H1 (cell line): ENCODE results near the gene SH3BP5. TPM values are rescaled to one million over a fixed set of nuclear protein-coding genes. Genes with fewer than 3 reads are reported as not detected.

ENCODE experiments used
- CTCF ChIA-PET: fragments of 300-600 bp; sonication (Branson Sonifier 250); formaldehyde crosslinking; loops from one replicate; lab custom pipeline; 2021; ENCODE audit not compliant: partially characterized antibody; lab: Charles Lee
- POLR2A ChIA-PET: fragments of 300-600 bp; sonication (Branson Sonifier 250); formaldehyde crosslinking; loops from one replicate; lab custom pipeline; 2021; ENCODE audit warnings: inconsistent platforms; ENCODE audit not compliant: partially characterized antibody; lab: Charles Lee
- DNase-seq, 2 experiments: peaks; one replicate each; pipeline versions ENCODE4 v3.0.0 to v3.0.0-alpha.2; 2010 to 2022; ENCODE audit warnings: low spot score in 2 of 2, low read depth in 1 of 2, mixed read lengths in 1 of 2
- FAIRE-seq: peaks from 2 replicates; lab custom pipeline; 2011; peaks lifted over from hg19 to GRCh38; lab: Jason Lieb, UNC
- H2AFZ ChIP-seq: 2 replicates; pipeline ENCODE4 v1.8.1; 2012; ENCODE audit warnings: low read length, inconsistent platforms
- H2AK5ac ChIP-seq: 2 replicates; pipeline ENCODE4 v1.6.1; 2013; ENCODE audit warnings: low read depth, low read length
- H2BK120ac ChIP-seq: replicated peaks from 2 replicates; pipeline ENCODE3; 2013; ENCODE audit warnings: low read depth, low read length, inconsistent platforms
- H2BK12ac ChIP-seq: 2 replicates; pipeline ENCODE4 v1.6.1; 2013; ENCODE audit warnings: low read depth, low read length
- H2BK15ac ChIP-seq: 2 replicates; pipeline ENCODE4 v1.6.1; 2013; ENCODE audit warnings: low read length
- H2BK20ac ChIP-seq: 2 replicates; pipeline ENCODE4 v1.6.1; 2013; ENCODE audit warnings: low read length
- H2BK5ac ChIP-seq: 2 replicates; pipeline ENCODE4 v1.6.1; 2013; ENCODE audit warnings: low read depth, low read length
- H3K14ac ChIP-seq: 2 replicates; pipeline ENCODE4 v1.6.1; 2013; ENCODE audit warnings: inconsistent platforms; ENCODE audit not compliant: insufficient read length
- H3K18ac ChIP-seq: 2 replicates; pipeline ENCODE4 v1.6.1; 2013; ENCODE audit warnings: low read length; ENCODE audit errors: extremely low read depth
- H3K23ac ChIP-seq: 2 replicates; pipeline ENCODE4 v1.6.1; 2013; ENCODE audit warnings: inconsistent platforms; ENCODE audit not compliant: insufficient read length
- H3K23me2 ChIP-seq: 2 replicates; pipeline ENCODE4 v1.6.1; 2013; ENCODE audit warnings: low read depth, low read length
- H3K27ac ChIP-seq: 2 replicates; pipeline ENCODE4 v1.6.1; 2011; ENCODE audit warnings: low read depth, low read length, inconsistent platforms
- H3K27me3 ChIP-seq, 4 experiments: replicated peaks in 1 of 4; 1 replicate in 1 of 4; 2 replicates in 3 of 4; pipeline versions ENCODE4 v1.6.1 to v1.8.1; 2011 to 2013; ENCODE audit warnings: low read length in 3 of 4, mild to moderate bottlenecking in 3 of 4, inconsistent platforms in 2 of 4, mixed read lengths in 2 of 4, moderate library complexity in 1 of 4; ENCODE audit not compliant: control insufficient read depth in 3 of 4, insufficient read depth in 3 of 4; ENCODE audit errors: extremely low read depth in 1 of 4
- H3K36me3 ChIP-seq, 4 experiments: 2 replicates each; pipeline versions ENCODE4 v1.6.1 to v1.8.1; 2011 to 2013; ENCODE audit warnings: mild to moderate bottlenecking in 4 of 4, low read length in 3 of 4, moderate library complexity in 2 of 4, control low read depth in 1 of 4, inconsistent platforms in 1 of 4; ENCODE audit not compliant: insufficient read depth in 4 of 4, control insufficient read depth in 2 of 4
- H3K4ac ChIP-seq: replicated peaks from 2 replicates; pipeline ENCODE3; 2013; ENCODE audit warnings: low read length, low read depth, mixed read lengths, inconsistent platforms; ENCODE audit not compliant: insufficient read length
- H3K4me1 ChIP-seq, 4 experiments: replicated peaks in 1 of 4; 1 replicate in 1 of 4; 2 replicates in 3 of 4; pipeline versions ENCODE4 v1.6.1 to v1.8.1; 2011 to 2013; ENCODE audit warnings: low read length in 3 of 4, inconsistent platforms in 2 of 4, mixed read lengths in 1 of 4; ENCODE audit not compliant: insufficient read depth in 4 of 4, control insufficient read depth in 3 of 4
- H3K4me2 ChIP-seq, 2 experiments: 2 replicates each; pipeline versions ENCODE4 v1.6.1 to v1.8.1; 2011 to 2013; ENCODE audit warnings: low read depth in 2 of 2, low read length in 2 of 2, control low read depth in 1 of 2, inconsistent platforms in 1 of 2, mild to moderate bottlenecking in 1 of 2; ENCODE audit not compliant: insufficient read depth in 1 of 2
- H3K4me3 ChIP-seq, 4 experiments: fragments of 200-600, 300-600 bp in 1 of 4; sonication (generic), shearing (Covaris generic), sonication (Bioruptor Twin) in 1 of 4; 2 replicates each; pipeline versions ENCODE4 v1.5.1 to v1.8.1; 2011 to 2016; ENCODE audit warnings: low read length in 4 of 4, low read depth in 3 of 4, control low read depth in 2 of 4, inconsistent platforms in 2 of 4, mild to moderate bottlenecking in 2 of 4, mixed read lengths in 1 of 4, moderate library complexity in 1 of 4; ENCODE audit not compliant: insufficient read depth in 2 of 4; ENCODE audit errors: extremely low read depth in 1 of 4
- H3K56ac ChIP-seq: replicated peaks from 2 replicates; pipeline ENCODE3; 2013; ENCODE audit warnings: low read depth, mild to moderate bottlenecking, mixed read lengths, low read length, inconsistent platforms; ENCODE audit not compliant: insufficient read length
- H3K79me1 ChIP-seq: 2 replicates; pipeline ENCODE4 v1.6.1; 2013; ENCODE audit warnings: low read depth, low read length, control low read depth
- H3K79me2 ChIP-seq, 2 experiments: 2 replicates each; pipeline versions ENCODE4 v1.6.1 to v1.8.1; 2012 to 2013; ENCODE audit warnings: low read length in 2 of 2, mild to moderate bottlenecking in 2 of 2, inconsistent platforms in 1 of 2; ENCODE audit not compliant: insufficient read depth in 2 of 2, control insufficient read depth in 1 of 2
- H3K9ac ChIP-seq, 4 experiments: replicated peaks in 1 of 4; 1 replicate in 1 of 4; 2 replicates in 3 of 4; pipeline versions ENCODE4 v1.6.1 to v1.8.1; 2011 to 2013; ENCODE audit warnings: low read depth in 3 of 4, low read length in 3 of 4, control low read depth in 2 of 4, mild to moderate bottlenecking in 2 of 4, moderate library complexity in 2 of 4, inconsistent platforms in 1 of 4; ENCODE audit errors: extremely low read depth in 1 of 4
- H3K9me3 ChIP-seq, 2 experiments: 2 replicates each; pipeline versions ENCODE4 v1.6.1 to v1.8.1; 2012 to 2013; ENCODE audit warnings: mild to moderate bottlenecking in 2 of 2, moderate library complexity in 2 of 2, control low read depth in 1 of 2, inconsistent platforms in 1 of 2, low read depth in 1 of 2, low read length in 1 of 2, mixed read lengths in 1 of 2; ENCODE audit not compliant: insufficient read depth in 2 of 2
- H4K20me1 ChIP-seq, 2 experiments: replicated peaks in 1 of 2; 2 replicates each; pipeline versions ENCODE3 to v1.8.1; 2011 to 2013; ENCODE audit warnings: inconsistent platforms in 2 of 2, low read length in 2 of 2, mild to moderate bottlenecking in 1 of 2; ENCODE audit not compliant: insufficient read depth in 2 of 2, control insufficient read depth in 1 of 2
- H4K5ac ChIP-seq: 2 replicates; pipeline ENCODE4 v1.6.1; 2013; ENCODE audit warnings: low read length, low read depth, mixed read lengths, inconsistent platforms; ENCODE audit not compliant: insufficient read length
- H4K8ac ChIP-seq: 2 replicates; pipeline ENCODE4 v1.8.0; 2013; ENCODE audit warnings: mild to moderate bottlenecking, moderate library complexity, low read length, inconsistent platforms; ENCODE audit not compliant: insufficient read depth; ENCODE audit errors: extremely low read depth
- H4K91ac ChIP-seq: replicated peaks from 2 replicates; pipeline ENCODE3; 2013; ENCODE audit warnings: low read length, mixed read lengths, inconsistent platforms; ENCODE audit not compliant: insufficient read length
- BACH1 ChIP-seq: IDR thresholded peaks from 2 replicates; pipeline ENCODE4 v1.6.1; 2012; ENCODE audit warnings: low read length, improper control_type of control experiment
- E2F6 ChIP-seq: IDR thresholded peaks from 2 replicates; pipeline ENCODE4 v1.6.1; 2012; ENCODE audit warnings: inconsistent platforms
- EP300 ChIP-seq, 2 experiments: IDR thresholded peaks; 1 replicate in 1 of 2; 2 replicates in 1 of 2; pipeline ENCODE4 v1.6.1; 2011 to 2012; ENCODE audit warnings: low read depth in 2 of 2, low read length in 2 of 2, mild to moderate bottlenecking in 2 of 2, borderline replicate concordance in 1 of 2, inconsistent platforms in 1 of 2, moderate library complexity in 1 of 2
- HDAC2 ChIP-seq, 2 experiments: fragments of 300-600 bp in 1 of 2; sonication (generic) in 1 of 2; IDR thresholded peaks; 2 replicates each; pipeline ENCODE4 v1.6.1; 2011 to 2012; ENCODE audit warnings: low read depth in 2 of 2, low read length in 2 of 2, mild to moderate bottlenecking in 2 of 2, moderate library complexity in 2 of 2, borderline replicate concordance in 1 of 2, inconsistent platforms in 1 of 2
- MAFK ChIP-seq: IDR thresholded peaks from 2 replicates; pipeline ENCODE4 v1.6.1; 2012; ENCODE audit warnings: low read depth, mild to moderate bottlenecking, improper control_type of control experiment, low read length
- MAX ChIP-seq: IDR thresholded peaks from 2 replicates; pipeline ENCODE4 v1.6.1; 2012; ENCODE audit warnings: inconsistent platforms
- RNF2 ChIP-seq: fragments of 200-900, 300-1000 bp; sonication (generic); IDR thresholded peaks from 2 replicates; pipeline ENCODE4 v1.7.1; 2016; ENCODE audit warnings: borderline replicate concordance, low read depth, mild to moderate bottlenecking, antibody characterized with exemption, low read length; ENCODE audit not compliant: poor library complexity, severe bottlenecking; ENCODE audit errors: missing control alignments
- SIRT6 ChIP-seq: IDR thresholded peaks from one replicate; pipeline ENCODE4 v1.7.1; 2012; ENCODE audit warnings: low read length, inconsistent platforms
- SP1 ChIP-seq: IDR thresholded peaks from 2 replicates; pipeline ENCODE4 v1.6.1; 2011; ENCODE audit warnings: low read depth, low read length
- SP2 ChIP-seq: IDR thresholded peaks from 2 replicates; pipeline ENCODE4 v1.6.1; 2012; ENCODE audit warnings: mild to moderate bottlenecking, low read length, inconsistent platforms
- TCF12 ChIP-seq: IDR thresholded peaks from 2 replicates; pipeline ENCODE4 v1.6.1; 2011; ENCODE audit warnings: low read depth, mild to moderate bottlenecking, low read length
- TEAD4 ChIP-seq: IDR thresholded peaks from 2 replicates; pipeline ENCODE4 v1.6.1; 2012; ENCODE audit warnings: low read depth, low read length, inconsistent platforms, mixed read lengths
- YY1 ChIP-seq: IDR thresholded peaks from 2 replicates; pipeline ENCODE4 v1.6.1; 2011; ENCODE audit warnings: low read depth, mild to moderate bottlenecking, low read length
- ZNF274 ChIP-seq: IDR thresholded peaks from 2 replicates; pipeline ENCODE4 v1.7.0; 2012; ENCODE audit warnings: low read length, borderline replicate concordance; ENCODE audit errors: extremely low read depth
- WGBS, 2 experiments: shearing (Covaris generic) in 1 of 2; methylation state at CpG; one replicate each; pipeline versions ENCODE4 v1.1.6 to v1.1.7; 2013 to 2015; ENCODE audit warnings: low lambda C conversion rate in 2 of 2, mixed read lengths in 2 of 2, inconsistent platforms in 1 of 2, low coverage in 1 of 2, missing lambda C conversion rate in 1 of 2; ENCODE audit not compliant: insufficient replicate concordance in 2 of 2, insufficient coverage in 1 of 2, insufficient read length in 1 of 2; ENCODE audit errors: extremely low coverage in 1 of 2, missing lambda C conversion rate in 1 of 2; 5-methylcytosine and 5-hydroxymethylcytosine counted together
- polyA plus RNA-seq, 7 experiments: library from polyadenylated mRNA; depleted of rRNA in 3 of 7; stranded (reverse) in 5 of 7; unstranded in 2 of 7; fragments of >200 nt in 5 of 7; fragments of 200-250 nt in 2 of 7; gene quantifications; 1 replicate in 5 of 7; 2 replicates in 1 of 7; 4 replicates in 1 of 7; pipeline versions ENCODE4 v1.2.1 to v1.2.3, GENCODE V29; 2011 to 2013; ENCODE audit warnings: missing spikeins in 2 of 7, mixed read lengths in 2 of 7
- total RNA-seq: library from RNA; stranded (reverse); fragmentation: NEBNext Ultra II Directional; extraction: Animal tissue kit (Norgen Biotek cat#: 25700); gene quantifications from 2 replicates; pipeline ENCODE4 v1.2.1, GENCODE V29; 2021

The SH3BP5 gene
- total and polyA plus RNA-seq, 2 of the 8 experiments (the other 6 are each of a cell fraction or from before 2014, with no cell fraction given) = 7.1 to 9.7 TPM

GRCh38 chr3:15298504-15298903 lies 33.9 kb downstream of the SH3BP5 start:
- Histone ChIP-seq H3K27me3 (no peaks in the 10 kb centered on the region), H3K27ac (no peak overlapping the region), H2AK5ac (no peak overlapping the region), H4K8ac (no peak overlapping the region), H3K9ac (no peak overlapping the region), H3K56ac (no peak overlapping the region), H3K9me3 (no peaks in the 10 kb centered on the region), H3K14ac (no peak overlapping the region), H4K91ac (no peak overlapping the region), H4K20me1 (peaks cover 0 to 2% of the 10 kb centered on the region in 2 experiments), H3K4me1 (no peaks in the 10 kb centered on the region), H3K4me3 (no peak overlapping the region), H3K4me2 (no peak overlapping the region), H3K79me1 (no peaks in the 10 kb centered on the region), H2BK120ac (no peak overlapping the region), H3K36me3 (no peaks in the 10 kb centered on the region; a peak in 1 of 8 replicates), H2AFZ (no peak overlapping the region), H3K79me2 (no peaks in the 10 kb centered on the region), H2BK5ac (no peak overlapping the region), H4K5ac (no peak overlapping the region), H3K23me2 (no peaks in the 10 kb centered on the region; the same call in 1 of the 2 replicates), H3K23ac (no peak overlapping the region), H3K18ac (no peak overlapping the region), H2BK15ac (no peak overlapping the region), H2BK12ac (no peak overlapping the region), H2BK20ac (no peak overlapping the region), H3K4ac (no peak overlapping the region)
- 83% methylated on average over 3 of the region's 3 CpGs; no CpG with 5 or more reads in 1 of the 2 experiments for WGBS, 2 experiments
- FAIRE-seq (no peak), DNase-seq (no peak)
- ChIA-PET POLR2A (no interaction called here), CTCF (no interaction called here)
- TF ChIP-seq EP300 (IDR thresholded peaks at IDR 0.05; ENCODE audit: borderline replicate concordance in 1 of 2, low read depth in 2 of 2, low read length in 2 of 2) (no peak), YY1 (no peak), MAFK (no peak), TEAD4 (no peak), RNF2 (no peak), HDAC2 (IDR thresholded peaks at IDR 0.05; ENCODE audit: borderline replicate concordance in 1 of 2, low read depth in 2 of 2, low read length in 2 of 2) (no peak), SP1 (no peak), ZNF274 (no peak), E2F6 (no peak), SP2 (no peak), SIRT6 (no peak), MAX (no peak), TCF12 (no peak), BACH1 (no peak)
